ENCODE measurements around the gene S1PR3.

The S1PR3 gene

GRCh38 chr9:88993871-88994460 lies 2.7 kb downstream of the S1PR3 start:
- H3K27me3 ChIP-seq (ENCODE audit: insufficient read depth, low read length) = peaks cover 11% of the 10 kb centered on the region
- no peak overlapping the region for H3K27ac ChIP-seq (ENCODE audit: low read depth, low read length)
- 96% methylated on average over 14 of the region's 14 CpGs for WGBS
- peak overlapping the region; percentile 92; the same call in 1 of the 2 replicates for H3K4me3 ChIP-seq (ENCODE audit: low read length)
- no peaks in the 10 kb centered on the region for H3K9me3 ChIP-seq (ENCODE audit: insufficient read depth, low read depth, low read length)
- peaks cover 27% of the 10 kb centered on the region for H3K4me1 ChIP-seq (ENCODE audit: insufficient read depth, low read length)
- peaks cover 13% of the 10 kb centered on the region; the same call in 1 of the 2 replicates for H3K36me3 ChIP-seq (ENCODE audit: insufficient read depth, low read length)
- H3K9ac ChIP-seq (ENCODE audit: low read depth, low read length) = no peak overlapping the region

- peaks cover 13% of the 10 kb centered on the region; the same call in 1 of the 2 replicates for H3K36me3 ChIP-seq (ENCODE audit: insufficient read depth, low read length)
- no peak overlapping the region for H3K9ac ChIP-seq (ENCODE audit: low read depth, low read length)
- H3K27ac ChIP-seq (ENCODE audit: low read depth, low read length) = no peak overlapping the region
- 90% methylated on average over 9 of the region's 9 CpGs for WGBS
- peaks cover 11% of the 10 kb centered on the region for H3K27me3 ChIP-seq (ENCODE audit: insufficient read depth, low read length)
- no peak overlapping the region for H3K4me3 ChIP-seq (ENCODE audit: low read length)
- H3K4me1 ChIP-seq (ENCODE audit: insufficient read depth, low read length) = peaks cover 20% of the 10 kb centered on the region
- no peaks in the 10 kb centered on the region for H3K9me3 ChIP-seq (ENCODE audit: insufficient read depth, low read depth, low read length)
These were observed 3.4 kb downstream of the S1PR3 start for GRCh38 chr9:88994469-88995199.

- WGBS = 97% methylated on average over 3 of the region's 6 CpGs
- peaks cover 13% of the 10 kb centered on the region; the same call in 1 of the 2 replicates for H3K36me3 ChIP-seq (ENCODE audit: insufficient read depth, low read length)
These were observed 3.9 kb downstream of the S1PR3 start for GRCh38 chr9:88995200-88995577.

GRCh38 chr9:88995627-88996026 lies 4.4 kb downstream of the S1PR3 start:
- Histone ChIP-seq H3K27ac (ENCODE audit: low read depth, low read length) (no peak overlapping the region), H3K4me1 (ENCODE audit: insufficient read depth, low read length) (peaks cover 17% of the 10 kb centered on the region), H3K4me3 (ENCODE audit: low read length) (no peak overlapping the region), H3K9ac (ENCODE audit: low read depth, low read length) (no peak overlapping the region), H3K36me3 (ENCODE audit: insufficient read depth, low read length) (peaks cover 13% of the 10 kb centered on the region; the same call in 1 of the 2 replicates), H3K27me3 (ENCODE audit: insufficient read depth, low read length) (peaks cover 11% of the 10 kb centered on the region), H3K9me3 (ENCODE audit: insufficient read depth, low read depth, low read length) (no peaks in the 10 kb centered on the region)
- 93% methylated on average over 6 of the region's 6 CpGs for WGBS

More at GRCh38 chr9:88995200-88995577, 3.9 kb downstream of the S1PR3 start:
- Histone ChIP-seq H3K4me1 (ENCODE audit: insufficient read depth, low read length) (peaks cover 17% of the 10 kb centered on the region; the same call in 1 of the 2 replicates), H3K4me3 (ENCODE audit: low read length) (no peak overlapping the region), H3K9ac (ENCODE audit: low read depth, low read length) (no peak overlapping the region), H3K27me3 (ENCODE audit: insufficient read depth, low read length) (peaks cover 11% of the 10 kb centered on the region), H3K9me3 (ENCODE audit: insufficient read depth, low read depth, low read length) (no peaks in the 10 kb centered on the region), H3K27ac (ENCODE audit: low read depth, low read length) (no peak overlapping the region)

- peaks cover 11% of the 10 kb centered on the region for H3K27me3 ChIP-seq (ENCODE audit: insufficient read depth, low read length)
- no peaks in the 10 kb centered on the region for H3K9me3 ChIP-seq (ENCODE audit: insufficient read depth, low read depth, low read length)
- no peak overlapping the region for H3K4me3 ChIP-seq (ENCODE audit: low read length)
- no peak overlapping the region for H3K9ac ChIP-seq (ENCODE audit: low read depth, low read length)
- H3K4me1 ChIP-seq (ENCODE audit: insufficient read depth, low read length) = peaks cover 20% of the 10 kb centered on the region
- H3K27ac ChIP-seq (ENCODE audit: low read depth, low read length) = no peak overlapping the region
- WGBS = 95% methylated on average over 14 of the region's 14 CpGs
- H3K36me3 ChIP-seq (ENCODE audit: insufficient read depth, low read length) = peaks cover 13% of the 10 kb centered on the region; the same call in 1 of the 2 replicates
These were observed 5.0 kb downstream of the S1PR3 start for GRCh38 chr9:88996046-88996920.

GRCh38 chr9:88996921-88997235 lies 5.6 kb downstream of the S1PR3 start:
- H3K4me1 ChIP-seq (ENCODE audit: insufficient read depth, low read length) = peaks cover 20% of the 10 kb centered on the region

GRCh38 chr9:88997646-88998045 lies 6.4 kb downstream of the S1PR3 start:
- Histone ChIP-seq H3K4me3 (ENCODE audit: low read length) (no peak overlapping the region), H3K27ac (ENCODE audit: low read depth, low read length) (no peak overlapping the region), H3K9ac (ENCODE audit: low read depth, low read length) (no peak overlapping the region), H3K27me3 (ENCODE audit: insufficient read depth, low read length) (peaks cover 3% of the 10 kb centered on the region; the same call in 1 of the 2 replicates), H3K36me3 (ENCODE audit: insufficient read depth, low read length) (peaks cover 23% of the 10 kb centered on the region; the same call in 1 of the 2 replicates), H3K4me1 (ENCODE audit: insufficient read depth, low read length) (peaks cover 12% of the 10 kb centered on the region), H3K9me3 (ENCODE audit: insufficient read depth, low read depth, low read length) (no peaks in the 10 kb centered on the region)
- WGBS = 96% methylated on average over 8 of the region's 8 CpGs

More at GRCh38 chr9:88996921-88997235, 5.6 kb downstream of the S1PR3 start:
- Histone ChIP-seq H3K27me3 (ENCODE audit: insufficient read depth, low read length) (peaks cover 11% of the 10 kb centered on the region), H3K27ac (ENCODE audit: low read depth, low read length) (no peak overlapping the region), H3K9ac (ENCODE audit: low read depth, low read length) (no peak overlapping the region), H3K4me3 (ENCODE audit: low read length) (no peak overlapping the region), H3K9me3 (ENCODE audit: insufficient read depth, low read depth, low read length) (no peaks in the 10 kb centered on the region), H3K36me3 (ENCODE audit: insufficient read depth, low read length) (peaks cover 16% of the 10 kb centered on the region; the same call in 1 of the 2 replicates)
- 96% methylated on average over 4 of the region's 4 CpGs for WGBS

GRCh38 chr9:88998503-88998902 lies 7.2 kb downstream of the S1PR3 start:
- no peak overlapping the region for H3K27ac ChIP-seq (ENCODE audit: low read depth, low read length)

GRCh38 chr9:88998911-88999310 lies 7.6 kb downstream of the S1PR3 start:
- H3K4me3 ChIP-seq (ENCODE audit: low read length) = no peak overlapping the region
- H3K9ac ChIP-seq (ENCODE audit: low read depth, low read length) = no peak overlapping the region
- H3K9me3 ChIP-seq (ENCODE audit: insufficient read depth, low read depth, low read length) = no peaks in the 10 kb centered on the region
- H3K36me3 ChIP-seq (ENCODE audit: insufficient read depth, low read length) = peaks cover 29% of the 10 kb centered on the region; the same call in 1 of the 2 replicates
- peaks cover 8% of the 10 kb centered on the region for H3K4me1 ChIP-seq (ENCODE audit: insufficient read depth, low read length)
- 88% methylated on average over 9 of the region's 9 CpGs for WGBS
- no peaks in the 10 kb centered on the region for H3K27me3 ChIP-seq (ENCODE audit: insufficient read depth, low read length)
- no peak overlapping the region for H3K27ac ChIP-seq (ENCODE audit: low read depth, low read length)

More at GRCh38 chr9:88998503-88998902, 7.2 kb downstream of the S1PR3 start:
- no peaks in the 10 kb centered on the region for H3K9me3 ChIP-seq (ENCODE audit: insufficient read depth, low read depth, low read length)
- no peak overlapping the region for H3K4me3 ChIP-seq (ENCODE audit: low read length)
- peaks cover 29% of the 10 kb centered on the region; the same call in 1 of the 2 replicates for H3K36me3 ChIP-seq (ENCODE audit: insufficient read depth, low read length)
- no peak overlapping the region for H3K9ac ChIP-seq (ENCODE audit: low read depth, low read length)
- WGBS = 77% methylated on average over 2 of the region's 2 CpGs
- no peaks in the 10 kb centered on the region for H3K27me3 ChIP-seq (ENCODE audit: insufficient read depth, low read length)
- peaks cover 8% of the 10 kb centered on the region for H3K4me1 ChIP-seq (ENCODE audit: insufficient read depth, low read length)

- H3K9ac ChIP-seq (ENCODE audit: low read depth, low read length) = no peak overlapping the region; the same call in 1 of the 2 replicates
- peak overlapping the region; percentile 11; the same call in 1 of the 2 replicates for H3K4me3 ChIP-seq (ENCODE audit: low read length)
- peaks cover 8% of the 10 kb centered on the region for H3K4me1 ChIP-seq (ENCODE audit: insufficient read depth, low read length)
- no peak overlapping the region for H3K27ac ChIP-seq (ENCODE audit: low read depth, low read length)
- H3K27me3 ChIP-seq (ENCODE audit: insufficient read depth, low read length) = no peaks in the 10 kb centered on the region
- H3K9me3 ChIP-seq (ENCODE audit: insufficient read depth, low read depth, low read length) = no peaks in the 10 kb centered on the region
- H3K36me3 ChIP-seq (ENCODE audit: insufficient read depth, low read length) = peaks cover 26% of the 10 kb centered on the region; the same call in 1 of the 2 replicates
- WGBS = 90% methylated on average over 9 of the region's 9 CpGs
These were observed 9.1 kb downstream of the S1PR3 start for GRCh38 chr9:89000371-89000781.

Data from HUES64 (cell line).